Heart left ventricle (tissue), 16 donors: ENCODE data around the gene ATG2A. TPM values are rescaled to one million over a fixed set of nuclear protein-coding genes. Genes with fewer than 3 reads are reported as not detected.
A peak's percentile ranks its signal among the peaks of the same experiment; 100 is the strongest.

Source experiments
- ATAC-seq, 4 donors: fragments of 200-7000 bp; cut with Tn5 transposase; one replicate each; pipeline ENCODE4 v1.9.1; 2020 to 2022; ENCODE audit warnings: moderate library complexity in 4 of 4, mild to moderate bottlenecking in 3 of 4, moderate number of reproducible peaks in 1 of 4
- DNase-seq, 5 donors: peaks; one replicate each; pipeline ENCODE4 v3.0.0-alpha.2; 2020
- H3K27ac ChIP-seq, 12 donors: fragments of 200-600 bp; sonication (generic) in 4 of 12; one replicate each; pipeline versions ENCODE4 v1.5.0 to v1.8.0; 2016 to 2022; ENCODE audit warnings: mild to moderate bottlenecking in 2 of 12
- H3K27me3 ChIP-seq, 9 donors: fragments of 200-600 bp; sonication (generic) in 2 of 9; one replicate each; pipeline versions ENCODE4 v1.5.1 to v1.8.0; 2016 to 2022; ENCODE audit warnings: mild to moderate bottlenecking in 3 of 9
- H3K36me3 ChIP-seq, 9 donors: fragments of 200-600 bp; sonication (generic) in 2 of 9; one replicate each; pipeline versions ENCODE4 v1.5.0 to v1.8.0; 2018 to 2022; ENCODE audit warnings: mild to moderate bottlenecking in 2 of 9
- H3K4me1 ChIP-seq, 12 donors: fragments of 200-600 bp; sonication (generic) in 4 of 12; one replicate each; pipeline versions ENCODE4 v1.5.0 to v1.8.0; 2016 to 2022; ENCODE audit warnings: mild to moderate bottlenecking in 3 of 12
- H3K4me3 ChIP-seq, 12 donors: fragments of 200-600 bp; sonication (generic) in 4 of 12; one replicate each; pipeline versions ENCODE4 v1.5.0 to v1.8.0; 2017 to 2022; ENCODE audit warnings: mild to moderate bottlenecking in 9 of 12, moderate library complexity in 4 of 12
- H3K9me3 ChIP-seq, 12 donors: fragments of 200-600 bp; sonication (generic) in 4 of 12; one replicate each; pipeline versions ENCODE4 v1.5.0 to v1.8.0; 2016 to 2022; ENCODE audit warnings: mild to moderate bottlenecking in 1 of 12
- CTCF ChIP-seq, 12 donors: fragments of 200-600 bp; sonication (generic) in 4 of 12; IDR thresholded peaks; one replicate each; pipeline versions ENCODE4 v1.5.0 to v1.8.0; 2018 to 2022; ENCODE audit warnings: antibody characterized with exemption in 12 of 12, mild to moderate bottlenecking in 5 of 12
- POLR2A ChIP-seq, 2 donors: fragments of 450-650 bp; IDR thresholded peaks; one replicate each; pipeline ENCODE4 v1.6.1; 2017; ENCODE audit warnings: antibody characterized with exemption in 2 of 2, mild to moderate bottlenecking in 2 of 2, moderate library complexity in 2 of 2
- WGBS, 4 donors: extraction: QIAGEN DNeasy Blood & Tissue Kit in 2 of 4; methylation state at CpG; one replicate each; pipeline versions ENCODE4 v1.1.5 to v1.1.7; 2013 to 2018; 5-methylcytosine and 5-hydroxymethylcytosine counted together
- intact Hi-C, 10 donors: fragments of 100-400 bp; cut with DNase I; formaldehyde crosslinking; loops; one replicate each; pipeline versions ENCODE4 v1.11.1 to v1.14.2; 2022
- polyA plus RNA-seq, 2 donors: library from polyadenylated mRNA; stranded (reverse); fragments of 200-250 nt; gene quantifications; one replicate each; pipeline ENCODE4 v1.2.3, GENCODE V29; 2013
- total RNA-seq, 9 donors: library from RNA; depleted of rRNA in 2 of 9; stranded (reverse); fragments of >200 nt in 2 of 9; fragmentation: NEBNext Ultra II Directional in 3 of 9; extraction: Animal tissue kit (Norgen Biotek cat#: 25700) in 3 of 9; gene quantifications; one replicate each; pipeline versions ENCODE4 v1.1.0 to v1.2.4, GENCODE V29; 2016 to 2023
- donor health status: ischemic (EF 13 %, LVEDD 7.1; RV severe dilation, severe dysfunction).
- donor health status: healthy with polysubstance abuse.
- donor health status: DM: no; HTN: yes; CAD: no.
- donor health status: DM: no; HTN: no; CAD: no.
- donor health status: ischemic (EF 25% LVEDD 6.9; RV normal size, moderate dysfunction).
- donor health status: ischemic (EF 25% LVEDD 5.7; RV mildly dilated, moderate dysfunction).
- donor health status: healthy.
- donor health status: DM: yes; HTN: yes; CAD: no.
- donor health status: ischemic (EF 35%, LVEDD 5.7; RV mildly dilated, moderate dysfunction).
- donor health status: nonischemic (EF 11% LVEDD 7.7; RV severe dilation, severe dysfunction).
- donor health status: DM: yes; HTN: yes; CAD: no.
- donor health status: PGD.
- donor health status: ischemic (EF 29% LVEDD 5.4; RV normal size, mild dysfunction).
- donor health status: nonischemic (EF 23%, LVEDD 6.1; RV moderate dilation, normal function).

ATG2A gene
- total and polyA plus RNA-seq, 11 donors: 11.4 to 38.5 (median 16.1) TPM

- H3K9me3 ChIP-seq: no peaks in the 10 kb centered on the region
- TF ChIP-seq POLR2A (IDR thresholded peaks at IDR 0.05): no peak
- TF ChIP-seq CTCF (IDR thresholded peaks at IDR 0.05): no peak
Measured at GRCh38 chr11:64887234-64887756, 29.7 kb downstream of the ATG2A start.

DNA sequence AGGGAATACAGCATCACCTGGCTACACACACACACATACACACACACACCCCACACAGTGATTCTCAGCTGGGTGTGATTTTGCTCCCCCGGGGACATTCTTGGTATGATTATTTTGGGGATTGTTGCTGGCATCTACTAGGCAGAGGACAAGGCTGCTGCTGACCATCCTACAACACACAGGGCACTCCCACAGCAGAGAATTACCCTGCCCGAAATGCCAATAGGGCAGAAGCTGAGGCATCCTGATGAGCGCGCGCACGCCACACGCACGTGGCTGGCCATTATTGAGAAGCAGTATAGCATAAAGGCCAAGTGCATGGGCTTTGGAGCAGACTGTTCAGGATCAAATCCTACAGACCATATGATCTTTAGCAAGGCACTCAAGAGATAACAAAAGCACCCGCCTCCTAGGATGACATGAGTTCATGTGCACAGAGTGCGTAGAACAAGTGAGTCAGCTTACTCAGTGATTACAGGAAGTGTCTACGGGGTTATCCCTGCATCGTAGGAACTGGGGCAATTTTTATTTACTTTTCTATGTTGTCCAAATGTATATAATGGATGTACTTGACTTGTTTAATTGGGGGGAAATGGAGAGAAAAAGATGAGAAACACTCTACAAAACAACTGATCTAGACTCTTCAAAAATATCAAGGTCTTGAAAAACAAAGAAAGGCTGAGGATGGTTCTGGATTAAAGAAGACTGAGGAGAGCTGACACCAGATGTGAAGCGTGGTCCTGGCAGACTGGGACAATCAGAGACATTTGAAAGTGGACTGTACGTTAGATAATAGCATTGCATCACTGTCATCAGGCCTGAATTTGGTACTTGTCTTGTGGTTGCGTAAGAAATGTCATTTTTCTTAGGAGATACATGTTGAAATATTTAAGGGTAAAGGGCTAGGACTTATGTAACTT lies 31.4 kb downstream of the ATG2A start:
- Histone ChIP-seq H3K4me1 (peaks cover 0 to 42% (median 16%) of the 10 kb centered on the region in 12 donors), H3K9me3 (no peaks in the 10 kb centered on the region), H3K27ac (peak overlapping the region in 1 of 12 donors; percentile 48), H3K27me3 (no peaks in the 10 kb centered on the region), H3K36me3 (no peaks in the 10 kb centered on the region), H3K4me3 (no peak overlapping the region)
- intact Hi-C loops: no loop called here
- DNase-seq: no peak
- TF ChIP-seq CTCF (IDR thresholded peaks at IDR 0.05) (no peak), POLR2A (IDR thresholded peaks at IDR 0.05) (no peak)
- WGBS, 4 donors: 78 to 84% (median 82%) methylated on average over 14 to 15 of the region's 15 CpGs
- ATAC-seq: no peak

More at GRCh38 chr11:64887234-64887756, 29.7 kb downstream of the ATG2A start:
- H3K27me3 ChIP-seq: no peaks in the 10 kb centered on the region
- H3K36me3 ChIP-seq: no peaks in the 10 kb centered on the region
- 87 to 95% (median 89%) methylated on average over 8 of the region's 8 CpGs for whole genome bisulfite sequencing, 4 donors
- DNase-seq (no peak), ATAC-seq (no peak)
- H3K4me3 ChIP-seq: peak overlapping the region in 4 of 12 donors; percentile 24 to 46 (median 44)
- peak overlapping the region in 9 of 12 donors; percentile 23 to 70 (median 63) for H3K27ac ChIP-seq
- H3K4me1 ChIP-seq: peaks cover 0 to 41% (median 11%) of the 10 kb centered on the region in 12 donors
- intact Hi-C loops: no loop called here

DNA sequence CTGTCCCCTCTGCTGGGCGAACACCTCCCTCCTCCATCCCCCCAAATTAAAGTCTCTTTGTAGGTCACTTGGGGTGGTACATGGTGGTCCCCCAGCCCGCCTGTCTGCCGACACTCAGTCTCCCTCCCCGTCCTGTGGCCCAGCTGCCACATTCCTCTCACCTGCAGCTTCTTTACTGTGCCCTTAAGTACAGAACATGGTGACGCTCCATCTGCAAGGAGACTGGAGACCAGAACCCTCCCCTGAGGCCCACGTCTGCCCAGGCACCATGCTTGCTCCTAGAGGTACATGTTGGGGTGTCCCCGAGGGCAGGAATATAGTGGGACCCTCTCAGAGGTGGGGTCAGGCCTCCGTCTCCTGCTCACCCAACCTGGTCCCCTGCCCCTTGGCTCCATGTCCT lies 33.0 kb downstream of the ATG2A start:
- Histone ChIP-seq H3K9me3 (no peaks in the 10 kb centered on the region), H3K36me3 (no peaks in the 10 kb centered on the region), H3K27me3 (no peaks in the 10 kb centered on the region), H3K4me3 (no peak overlapping the region), H3K27ac (peak overlapping the region in 1 of 12 donors; percentile 19), H3K4me1 (peaks cover 0 to 58% (median 30%) of the 10 kb centered on the region in 12 donors)
- 90 to 95% (median 93%) methylated on average over 8 of the region's 8 CpGs for WGBS, 4 donors
- TF ChIP-seq CTCF (IDR thresholded peaks at IDR 0.05) (no peak), POLR2A (IDR thresholded peaks at IDR 0.05) (no peak)
- ATAC-seq: no peak
- no peak for DNase-seq
- intact Hi-C loops: no loop called here

- WGBS, 4 donors: 83 to 92% (median 86%) methylated on average over 4 to 5 of the region's 5 CpGs; no CpG with 5 or more reads in 1 of the 4 donors
- intact Hi-C loops: no loop called here
- Histone ChIP-seq H3K36me3 (no peaks in the 10 kb centered on the region), H3K4me3 (no peak overlapping the region), H3K9me3 (no peaks in the 10 kb centered on the region), H3K27me3 (no peaks in the 10 kb centered on the region), H3K4me1 (peaks cover 0 to 58% (median 29%) of the 10 kb centered on the region in 12 donors), H3K27ac (peak overlapping the region in 2 of 12 donors; percentile 24 to 46)
- TF ChIP-seq POLR2A (IDR thresholded peaks at IDR 0.05) (no peak), CTCF (IDR thresholded peaks at IDR 0.05) (no peak)
- no peak for ATAC-seq
- peak in 1 of 5 donors; percentile 48 for DNase-seq
Measured at GRCh38 chr11:64883575-64883974, 33.4 kb downstream of the ATG2A start.
